CD4-positive, alpha-beta T cell treated with Interleukin-4 for 1 hour (primary cell): ENCODE measurements around the gene EIF4E3.

Experiments
- DNase-seq, 2 donors: peaks; one replicate each; pipeline ENCODE4 v3.0.0-alpha.2; 2020 to 2022

EIF4E3 gene

DNA sequence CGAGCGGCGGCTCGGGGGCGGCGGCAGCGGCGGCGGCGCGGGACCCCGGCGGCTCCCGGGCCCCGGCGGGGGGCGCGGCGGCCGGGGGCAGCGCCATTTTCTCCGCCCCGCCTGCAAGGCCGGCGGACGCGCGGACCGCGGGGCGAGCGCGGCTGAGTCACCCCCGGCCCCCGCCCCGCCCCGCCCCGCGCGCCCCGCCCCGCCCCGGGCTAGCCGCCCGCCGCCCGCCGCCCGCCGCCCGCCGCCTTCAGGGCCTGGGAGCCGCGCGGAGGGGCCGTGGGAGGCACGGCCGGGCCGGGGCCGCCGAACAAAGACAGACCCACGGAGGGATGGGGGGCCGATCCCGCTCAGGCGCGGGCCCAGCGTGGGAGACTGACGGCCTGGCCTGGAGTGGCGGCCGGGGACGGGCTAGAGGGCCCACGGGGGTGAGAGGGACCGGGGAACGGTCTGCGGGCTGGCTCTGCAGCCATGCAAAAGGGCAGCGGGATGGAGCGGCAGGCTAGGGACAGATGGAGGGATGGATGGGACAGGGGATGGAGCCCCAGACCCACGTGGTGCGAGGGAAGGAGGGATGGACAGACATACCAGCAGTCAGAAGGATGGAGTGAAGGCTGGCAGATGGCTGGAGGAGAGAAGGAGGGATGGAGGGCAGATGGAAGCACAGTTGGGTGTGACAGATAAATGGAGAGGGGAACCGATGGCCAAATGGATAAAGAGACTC, at the start of gene EIF4E3:
Gene EIF4E3, minus strand, starts transcription at position 132 of the 721 bp plus-strand sequence. Its CDS starts 35 bp downstream, at position 97.
- no peak for DNase-seq

- no peak for DNase-seq
These were observed 46.7 kb upstream of the EIF4E3 start for GRCh38 chr3:71771884-71772283.

GRCh38 chr3:71771126-71771525, 45.9 kb upstream of the EIF4E3 start:
- no peak for DNase-seq

GRCh38 chr3:71763426-71763825, 38.2 kb upstream of the EIF4E3 start:
- no peak for DNase-seq

GRCh38 chr3:71760140-71760539, 34.9 kb upstream of the EIF4E3 start:
- no peak for DNase-seq

DNA sequence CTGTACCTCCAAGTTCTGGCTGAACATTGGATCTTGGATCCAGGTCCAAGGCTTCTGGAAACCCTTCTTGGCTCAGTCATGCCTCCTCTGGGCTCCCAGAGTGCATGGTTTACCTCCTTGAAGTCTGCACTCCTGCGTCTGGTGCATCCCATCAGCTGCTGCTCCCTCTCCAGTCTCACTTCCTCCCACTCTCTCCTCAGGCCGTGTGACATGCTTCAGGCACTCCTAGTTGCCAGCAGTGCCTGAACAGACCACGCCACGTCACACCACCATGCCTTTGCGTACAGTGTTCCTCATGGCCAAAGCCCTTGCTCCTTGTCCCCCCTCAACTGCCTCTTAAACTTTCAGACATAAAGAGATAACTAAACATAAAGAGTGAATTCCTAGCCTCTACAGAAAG, 34.2 kb upstream of the EIF4E3 start:
- no peak for DNase-seq

DNA sequence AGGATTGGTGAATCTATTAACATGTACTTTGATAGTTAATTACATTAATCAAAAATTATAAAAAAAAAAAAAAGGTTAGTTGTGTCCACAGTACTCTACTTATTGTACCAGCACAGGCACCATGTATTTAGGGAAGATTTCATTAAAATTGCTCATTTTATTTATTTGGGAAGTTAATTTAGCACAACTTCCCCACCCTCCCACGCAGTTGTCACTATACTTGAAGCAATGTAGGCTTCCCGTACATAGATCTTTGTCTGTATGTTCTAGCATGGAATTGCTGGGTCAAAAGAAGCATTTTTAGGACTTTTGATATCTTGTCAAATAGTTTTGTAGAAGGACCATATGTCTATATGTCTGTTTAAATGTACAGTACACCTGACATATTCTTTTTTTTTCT, 32.9 kb upstream of the EIF4E3 start:
- DNase-seq: no peak

DNA sequence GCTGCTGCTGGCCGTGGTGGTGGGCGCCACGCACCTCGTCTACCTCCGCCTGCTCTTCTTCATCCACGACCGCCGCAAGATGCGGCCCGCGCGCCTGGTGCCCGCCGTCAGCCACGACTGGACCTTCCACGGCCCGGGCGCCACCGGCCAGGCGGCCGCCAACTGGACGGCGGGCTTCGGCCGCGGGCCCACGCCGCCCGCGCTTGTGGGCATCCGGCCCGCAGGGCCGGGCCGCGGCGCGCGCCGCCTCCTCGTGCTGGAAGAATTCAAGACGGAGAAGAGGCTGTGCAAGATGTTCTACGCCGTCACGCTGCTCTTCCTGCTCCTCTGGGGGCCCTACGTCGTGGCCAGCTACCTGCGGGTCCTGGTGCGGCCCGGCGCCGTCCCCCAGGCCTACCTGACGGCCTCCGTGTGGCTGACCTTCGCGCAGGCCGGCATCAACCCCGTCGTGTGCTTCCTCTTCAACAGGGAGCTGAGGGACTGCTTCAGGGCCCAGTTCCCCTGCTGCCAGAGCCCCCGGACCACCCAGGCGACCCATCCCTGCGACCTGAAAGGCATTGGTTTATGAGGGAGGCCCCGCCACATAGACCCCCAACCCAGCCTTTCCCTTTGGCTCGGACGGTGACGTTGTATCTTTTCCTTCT, 29.5 kb upstream of the EIF4E3 start:
- DNase-seq: no peak

DNA sequence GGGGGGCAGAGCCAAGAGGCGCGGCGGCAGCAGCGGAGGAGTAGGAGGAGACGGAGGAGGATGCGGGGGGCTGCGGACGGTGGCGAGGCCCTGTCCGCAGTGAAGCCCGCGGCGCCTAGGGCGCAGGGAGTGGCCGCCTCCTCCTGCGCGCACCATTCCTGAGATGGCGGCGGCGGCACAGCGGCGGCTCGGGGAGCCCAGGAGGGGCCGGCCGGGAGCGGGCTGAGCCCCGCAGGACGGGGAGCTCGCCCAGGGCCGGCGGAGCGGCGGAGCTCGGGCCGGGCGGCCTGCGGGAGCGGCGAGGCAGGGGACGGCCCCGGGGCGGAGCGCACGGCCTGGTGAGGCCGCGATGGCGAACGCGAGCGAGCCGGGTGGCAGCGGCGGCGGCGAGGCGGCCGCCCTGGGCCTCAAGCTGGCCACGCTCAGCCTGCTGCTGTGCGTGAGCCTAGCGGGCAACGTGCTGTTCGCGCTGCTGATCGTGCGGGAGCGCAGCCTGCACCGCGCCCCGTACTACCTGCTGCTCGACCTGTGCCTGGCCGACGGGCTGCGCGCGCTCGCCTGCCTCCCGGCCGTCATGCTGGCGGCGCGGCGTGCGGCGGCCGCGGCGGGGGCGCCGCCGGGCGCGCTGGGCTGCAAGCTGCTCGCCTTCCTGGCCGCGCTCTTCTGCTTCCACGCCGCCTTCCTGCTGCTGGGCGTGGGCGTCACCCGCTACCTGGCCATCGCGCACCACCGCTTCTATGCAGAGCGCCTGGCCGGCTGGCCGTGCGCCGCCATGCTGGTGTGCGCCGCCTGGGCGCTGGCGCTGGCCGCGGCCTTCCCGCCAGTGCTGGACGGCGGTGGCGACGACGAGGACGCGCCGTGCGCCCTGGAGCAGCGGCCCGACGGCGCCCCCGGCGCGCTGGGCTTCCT, 28.8 kb upstream of the EIF4E3 start, which contains the start of gene GPR27:
Gene GPR27, plus strand, starts transcription at position 155 of the 909 bp plus-strand sequence. Its CDS starts 195 bp downstream, at position 350.
- DNase-seq: peak in 1 of 2 donors; percentile 17

DNA sequence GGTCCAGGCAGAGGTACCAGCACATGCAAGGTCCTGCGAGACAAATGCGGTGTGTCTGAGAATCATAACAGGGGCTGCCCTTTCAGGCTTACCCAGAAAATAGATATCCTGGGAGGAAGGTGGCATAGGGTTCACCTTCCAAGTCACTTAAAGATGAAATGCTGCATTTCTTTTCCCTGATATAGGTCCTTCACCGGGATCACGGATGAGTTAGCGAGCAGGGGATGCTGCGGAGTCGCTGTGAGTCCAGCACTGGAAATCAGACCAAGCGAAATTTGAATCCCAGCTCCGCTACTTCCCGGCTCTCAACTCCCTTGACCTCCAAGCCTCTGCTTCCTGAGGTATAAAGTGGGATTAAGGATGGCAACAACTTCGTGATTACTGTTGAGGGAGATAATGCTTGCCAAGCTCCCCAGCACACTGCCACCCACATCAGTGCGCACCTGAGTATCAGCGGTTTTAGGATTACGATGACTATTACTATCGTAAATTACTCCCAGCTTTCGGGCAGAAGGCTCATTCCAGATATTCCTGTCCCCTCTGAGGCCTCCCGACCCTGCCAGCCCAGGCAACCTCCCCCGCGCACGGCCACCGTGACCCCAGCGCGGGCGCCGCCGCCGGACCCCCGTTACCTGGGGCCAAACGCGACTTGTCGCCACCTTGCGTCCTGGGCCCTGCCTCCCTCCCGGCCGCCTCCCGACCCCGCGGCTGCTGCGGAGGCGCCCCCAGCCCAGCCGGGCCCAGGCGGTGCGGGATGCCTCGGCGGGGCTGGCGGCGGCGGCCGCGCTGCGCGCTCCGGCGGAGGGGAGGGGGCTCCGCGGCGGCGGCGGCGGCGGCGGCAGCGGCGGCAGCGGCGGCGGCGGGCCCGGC, 27.9 kb upstream of the EIF4E3 start:
- no peak for DNase-seq

- no peak for DNase-seq
These were observed 26.4 kb upstream of the EIF4E3 start for GRCh38 chr3:71751602-71752001.

GRCh38 chr3:71744738-71745137, 19.5 kb upstream of the EIF4E3 start:
- no peak for DNase-seq

GRCh38 chr3:71742621-71743020, 17.4 kb upstream of the EIF4E3 start:
- DNase-seq: no peak

DNA sequence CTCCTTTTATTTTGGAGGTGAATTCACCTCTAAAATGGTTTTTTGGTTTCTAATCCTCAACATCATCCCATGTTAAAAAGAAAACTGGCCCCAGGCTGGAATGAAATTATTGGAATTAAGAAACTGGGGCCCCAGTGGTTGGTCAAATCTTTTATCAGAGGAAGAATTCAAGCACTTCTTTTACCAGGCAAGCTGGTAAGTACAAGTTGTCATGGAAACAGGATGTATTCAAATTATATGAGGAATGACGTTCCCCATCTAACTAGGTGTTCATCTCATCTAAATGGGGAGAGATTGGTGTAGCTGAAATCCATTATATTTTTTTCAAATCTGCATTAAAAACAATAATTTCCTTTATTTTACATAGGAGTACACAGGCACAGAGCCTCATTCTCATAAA, 9.7 kb upstream of the EIF4E3 start:
- no peak for DNase-seq

DNA sequence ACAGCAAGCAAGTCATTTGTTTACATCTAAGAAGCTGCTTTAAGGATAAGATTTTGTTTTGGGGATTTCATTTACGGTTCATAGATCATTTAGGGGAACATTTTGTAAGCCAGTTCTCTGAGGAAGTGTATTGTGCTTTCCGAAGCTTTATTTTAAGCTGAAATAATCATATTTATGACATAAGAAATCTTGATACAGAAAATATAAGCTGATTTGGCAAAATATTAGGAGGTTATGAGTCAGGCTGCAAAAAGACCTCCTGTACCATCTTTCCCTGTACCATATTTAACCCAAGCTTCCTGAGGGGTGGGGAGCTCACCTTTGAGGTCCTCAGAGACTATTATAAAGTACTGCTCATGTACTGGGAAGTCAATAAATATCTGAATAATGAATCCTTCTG, 8.1 kb upstream of the EIF4E3 start:
- no peak for DNase-seq

DNA sequence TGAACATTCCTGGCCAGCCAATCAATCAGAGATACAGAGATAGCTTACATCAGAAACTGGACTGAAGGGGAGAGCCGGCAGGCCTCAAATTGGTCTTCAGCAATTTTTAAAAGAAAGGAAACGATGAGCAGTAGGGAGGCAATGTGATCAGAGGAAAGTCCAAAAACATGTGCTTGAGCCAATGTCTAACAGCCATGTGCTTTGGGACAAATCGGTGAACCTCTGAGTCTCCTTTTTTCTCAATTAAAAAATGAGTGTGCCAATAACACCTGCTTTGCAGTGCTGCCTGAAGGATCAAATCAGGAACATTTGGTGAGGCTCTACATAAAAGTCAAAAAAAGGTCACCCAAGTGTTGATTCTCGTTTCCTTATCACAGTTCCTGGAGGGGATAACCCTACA, 7.4 kb upstream of the EIF4E3 start:
- no peak for DNase-seq

DNA sequence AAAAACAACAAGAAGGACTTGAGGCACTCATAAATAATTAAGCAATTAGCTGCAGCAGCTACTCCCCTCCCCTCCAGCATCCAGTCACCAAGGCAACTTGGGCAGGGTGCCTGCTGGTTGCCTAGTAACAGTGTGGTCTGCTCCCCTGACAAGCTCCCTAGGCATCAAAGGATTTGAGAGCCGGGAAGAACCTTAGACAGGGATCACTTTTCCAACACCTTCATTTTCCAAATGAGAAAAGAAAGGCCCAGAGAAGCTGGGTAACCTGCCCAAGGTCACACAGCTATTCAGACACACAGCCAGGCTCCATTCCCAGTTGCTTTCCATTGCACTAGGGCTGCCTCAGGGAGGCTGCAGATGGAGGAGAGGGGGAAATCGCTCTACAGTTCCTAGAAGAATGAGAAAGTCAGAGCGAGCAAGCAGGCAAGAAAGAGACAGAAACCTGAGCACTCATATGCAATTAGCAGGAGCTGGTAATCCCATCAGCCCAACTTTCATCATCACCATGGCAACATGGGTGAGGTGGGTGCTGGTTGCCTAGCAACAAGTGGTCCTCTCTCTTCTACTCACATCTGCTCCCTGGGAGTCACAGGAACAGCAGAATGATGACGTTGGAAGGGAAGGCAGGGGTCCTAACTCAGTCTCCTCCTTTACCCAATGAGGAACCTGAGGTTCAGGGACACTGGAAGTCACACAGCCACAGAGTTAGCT, 3.6 kb upstream of the EIF4E3 start:
- peak; percentile 23 to 55 for DNase-seq

GRCh38 chr3:71726146-71726545, 944 bp upstream of the EIF4E3 start:
- peak; percentile 38 to 78 for DNase-seq

DNA sequence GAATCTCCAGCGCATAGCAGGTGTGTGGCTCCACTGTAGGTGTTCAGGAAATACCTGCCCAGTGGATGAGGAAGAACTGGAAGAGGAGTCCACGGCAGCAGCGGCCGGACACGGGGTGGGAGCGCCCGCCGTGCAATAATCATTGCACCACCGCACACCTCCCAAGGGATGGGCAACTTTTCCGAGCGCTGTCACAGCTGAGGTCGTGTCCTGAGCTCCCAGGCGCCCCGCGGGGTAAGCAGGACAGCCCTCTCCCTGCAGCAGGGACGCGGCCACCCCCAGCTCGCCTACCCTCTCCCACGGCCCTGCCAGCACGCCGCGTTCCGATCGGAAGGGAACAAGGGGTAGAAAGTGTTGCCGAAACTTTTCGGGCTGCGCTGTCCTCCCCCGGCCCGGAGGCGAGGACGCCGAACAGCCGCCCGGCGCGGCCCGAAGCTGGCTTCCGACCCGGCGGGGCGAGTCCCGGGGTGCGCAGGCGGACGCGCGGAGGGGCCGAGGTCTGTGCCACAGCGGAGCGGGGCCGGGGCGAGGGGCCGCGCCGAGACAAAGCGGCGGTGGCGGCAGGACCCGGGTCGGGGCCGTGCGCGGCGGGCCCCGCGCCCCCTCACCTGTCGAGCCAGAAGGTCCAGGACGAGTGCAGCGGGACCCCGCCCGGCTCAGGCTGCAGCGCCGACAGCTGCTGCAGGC, 475 bp downstream of the EIF4E3 start:
- DNase-seq: no peak

DNA sequence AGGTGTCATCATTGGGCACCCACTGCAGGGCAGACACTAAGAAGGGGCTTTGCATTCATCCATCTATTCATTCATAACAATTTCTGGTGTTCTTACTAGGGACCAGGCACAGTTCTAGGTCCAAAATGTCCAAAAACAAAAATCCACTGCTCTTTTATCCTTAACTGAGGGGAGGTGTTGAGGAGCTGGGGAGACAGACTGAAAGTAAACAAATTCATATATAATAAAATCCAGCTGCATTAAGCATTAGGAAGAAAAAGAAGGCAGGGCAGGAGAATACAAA, 1.1 kb downstream of the EIF4E3 start:
- DNase-seq: no peak

GRCh38 chr3:71723452-71724170, 1.6 kb downstream of the EIF4E3 start:
- DNase-seq: peak; percentile 43 to 82
